Amniotic stem cell (primary cell): ENCODE results near the gene AOPEP.

Experiments used
- DNase-seq: peaks from one replicate; lab custom pipeline; 2025; lab: John Stamatoyannopoulos, UW

Gene AOPEP, protein sequence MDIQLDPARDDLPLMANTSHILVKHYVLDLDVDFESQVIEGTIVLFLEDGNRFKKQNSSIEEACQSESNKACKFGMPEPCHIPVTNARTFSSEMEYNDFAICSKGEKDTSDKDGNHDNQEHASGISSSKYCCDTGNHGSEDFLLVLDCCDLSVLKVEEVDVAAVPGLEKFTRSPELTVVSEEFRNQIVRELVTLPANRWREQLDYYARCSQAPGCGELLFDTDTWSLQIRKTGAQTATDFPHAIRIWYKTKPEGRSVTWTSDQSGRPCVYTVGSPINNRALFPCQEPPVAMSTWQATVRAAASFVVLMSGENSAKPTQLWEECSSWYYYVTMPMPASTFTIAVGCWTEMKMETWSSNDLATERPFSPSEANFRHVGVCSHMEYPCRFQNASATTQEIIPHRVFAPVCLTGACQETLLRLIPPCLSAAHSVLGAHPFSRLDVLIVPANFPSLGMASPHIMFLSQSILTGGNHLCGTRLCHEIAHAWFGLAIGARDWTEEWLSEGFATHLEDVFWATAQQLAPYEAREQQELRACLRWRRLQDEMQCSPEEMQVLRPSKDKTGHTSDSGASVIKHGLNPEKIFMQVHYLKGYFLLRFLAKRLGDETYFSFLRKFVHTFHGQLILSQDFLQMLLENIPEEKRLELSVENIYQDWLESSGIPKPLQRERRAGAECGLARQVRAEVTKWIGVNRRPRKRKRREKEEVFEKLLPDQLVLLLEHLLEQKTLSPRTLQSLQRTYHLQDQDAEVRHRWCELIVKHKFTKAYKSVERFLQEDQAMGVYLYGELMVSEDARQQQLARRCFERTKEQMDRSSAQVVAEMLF

DNA sequence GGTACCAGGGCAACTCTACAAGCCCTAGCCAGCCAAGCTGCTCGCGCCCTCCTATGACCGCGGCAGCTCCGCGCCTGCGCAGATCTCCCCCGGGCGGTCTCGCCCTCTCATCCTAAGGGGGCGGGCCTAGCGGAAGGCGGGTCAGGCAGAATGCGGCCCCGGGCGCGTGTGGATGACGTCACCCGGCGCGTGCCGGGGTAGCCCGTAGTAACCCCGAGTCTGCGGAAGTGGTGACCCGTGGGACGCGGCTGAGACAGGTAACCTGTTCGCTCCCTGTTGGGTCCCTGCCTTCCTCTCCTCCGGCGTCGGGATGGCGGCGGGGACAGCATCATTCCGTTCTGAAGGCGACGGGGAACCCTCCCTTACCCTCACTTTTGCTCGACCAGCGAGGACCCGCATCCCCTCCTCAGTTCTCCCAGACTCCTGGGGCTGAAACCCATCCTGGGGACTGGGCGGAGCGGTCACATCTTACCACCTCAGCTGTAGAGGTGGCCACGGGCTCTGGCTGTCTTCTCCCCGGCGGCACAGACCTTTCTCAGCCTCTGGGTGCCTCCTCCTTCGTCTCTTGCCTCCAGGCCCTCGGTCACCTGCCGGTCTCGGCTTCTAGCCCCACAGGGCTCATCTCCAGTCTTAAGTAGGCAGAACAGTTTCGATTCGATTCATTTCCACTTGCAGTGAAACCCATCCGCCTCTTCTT, at the start of gene AOPEP:
TSS of gene AOPEP (plus strand) at position 205 of the 697 bp plus-strand sequence. CDS start 33,085 bp downstream, outside the sequence.
- peak; percentile 85 for DNase-seq

DNA sequence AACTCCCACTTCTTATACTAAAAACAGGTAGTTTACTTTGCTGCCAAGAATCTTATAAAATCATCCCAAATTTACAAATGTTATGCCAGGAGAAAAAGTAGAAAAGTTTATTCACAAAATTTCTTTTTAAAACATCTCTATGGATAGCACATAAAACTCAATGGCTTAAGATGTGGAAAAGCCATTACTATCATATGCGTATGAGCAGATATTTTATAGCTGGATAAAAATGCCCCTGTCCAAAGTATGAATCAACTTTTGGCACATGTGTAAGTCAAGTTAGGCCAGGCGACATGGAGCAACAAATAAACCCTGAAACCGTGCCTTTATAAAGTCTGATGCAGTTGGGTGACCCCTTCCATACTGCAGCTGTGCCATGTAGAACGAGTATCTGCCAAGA, 48.6 kb upstream of the AOPEP start:
- no peak for DNase-seq

DNA sequence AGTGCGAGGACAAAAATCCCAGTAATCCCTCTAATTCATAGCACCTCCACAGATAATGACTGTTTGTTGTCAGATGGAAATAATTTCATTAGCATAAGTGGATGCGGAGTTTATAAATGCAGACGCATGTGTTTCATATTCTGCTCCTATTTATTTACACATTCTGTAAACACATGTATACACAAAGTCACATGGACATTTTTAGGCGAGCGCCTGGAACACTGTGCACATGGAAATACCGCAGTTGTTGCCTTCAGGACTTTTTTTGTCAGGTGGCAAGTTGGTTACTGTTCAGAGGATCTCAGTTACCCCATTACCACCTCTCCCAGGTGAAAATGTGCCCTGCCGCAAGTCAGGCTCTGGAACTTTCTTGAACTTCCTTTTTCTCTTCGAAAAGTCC, 46.9 kb upstream of the AOPEP start:
- no peak for DNase-seq

DNA sequence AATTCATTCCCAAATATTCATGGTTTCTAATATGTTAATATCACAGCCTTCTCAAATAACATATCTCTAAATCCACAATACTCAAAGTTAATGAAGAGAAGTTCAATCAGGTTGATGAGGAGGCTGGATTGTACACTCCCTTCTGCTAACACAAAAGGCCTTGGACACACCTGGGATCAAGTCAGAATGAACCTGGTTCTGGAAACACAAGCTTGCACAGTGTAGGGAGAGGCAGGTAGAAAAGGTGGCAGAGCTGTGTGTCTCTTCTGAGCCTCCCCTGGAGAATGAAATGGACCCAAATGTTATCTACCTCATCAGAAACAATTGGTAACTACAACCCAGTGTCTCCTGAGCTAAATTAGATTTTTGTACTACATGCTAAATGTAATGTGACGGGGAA, 46.5 kb upstream of the AOPEP start:
- no peak for DNase-seq

DNA sequence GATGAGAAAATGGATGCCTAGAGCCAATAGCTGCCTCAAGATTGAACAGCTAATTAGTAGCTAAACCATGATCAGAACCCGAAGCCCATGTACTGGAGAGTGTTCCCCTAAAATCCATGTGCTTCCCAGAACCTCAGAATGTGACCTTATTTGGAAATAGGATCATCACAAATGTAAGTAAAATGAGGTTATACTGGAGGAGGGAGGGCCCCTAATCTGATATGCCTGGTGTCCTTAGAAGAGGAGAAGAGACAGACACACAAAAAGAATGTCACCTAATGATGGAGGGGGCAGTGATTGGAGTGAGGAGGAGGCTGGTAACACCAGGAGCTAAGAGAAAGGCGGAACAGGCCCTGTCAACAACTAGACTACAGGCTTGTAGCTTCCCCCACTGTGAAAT, 45.9 kb upstream of the AOPEP start:
- no peak for DNase-seq

DNA sequence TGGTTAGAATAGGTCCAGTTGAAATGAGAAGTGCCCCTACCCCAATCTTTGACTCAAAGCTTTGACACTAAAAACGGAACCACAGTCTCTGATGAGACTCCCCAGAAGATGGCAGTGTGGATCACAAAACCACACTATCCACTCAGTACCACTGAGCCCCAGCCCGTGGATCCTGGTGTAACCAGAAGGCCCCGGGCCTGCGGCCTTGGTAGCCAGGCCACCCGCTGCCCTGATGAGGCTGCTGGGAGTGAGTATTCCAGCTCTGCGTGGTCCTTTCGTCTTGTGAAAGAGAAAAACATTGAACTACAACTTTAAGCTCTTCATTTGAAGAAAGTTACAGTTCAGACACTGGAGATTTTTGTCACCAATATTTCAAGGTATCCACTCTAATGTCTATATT, 45.0 kb upstream of the AOPEP start:
- DNase-seq, result peak; percentile 78

DNA sequence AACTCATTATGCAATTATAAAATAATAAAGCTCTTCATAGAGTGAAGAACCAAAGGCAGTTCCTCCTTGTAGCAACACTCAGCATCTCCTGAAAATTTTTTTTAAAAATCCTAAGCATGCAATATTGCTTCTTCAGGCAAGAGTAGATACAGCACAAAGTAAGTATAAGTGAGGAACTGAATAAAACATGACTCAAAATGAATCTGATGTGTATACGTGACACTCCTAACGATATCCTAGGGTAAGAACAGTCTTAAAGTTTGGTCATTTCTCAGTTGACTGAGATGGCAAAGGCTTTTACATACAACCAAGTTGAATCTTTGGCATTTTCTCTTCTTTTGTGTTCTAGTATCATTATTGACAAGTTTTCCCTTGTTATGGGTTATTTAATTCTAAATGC, 41.1 kb upstream of the AOPEP start:
- DNase-seq, result no peak

DNA sequence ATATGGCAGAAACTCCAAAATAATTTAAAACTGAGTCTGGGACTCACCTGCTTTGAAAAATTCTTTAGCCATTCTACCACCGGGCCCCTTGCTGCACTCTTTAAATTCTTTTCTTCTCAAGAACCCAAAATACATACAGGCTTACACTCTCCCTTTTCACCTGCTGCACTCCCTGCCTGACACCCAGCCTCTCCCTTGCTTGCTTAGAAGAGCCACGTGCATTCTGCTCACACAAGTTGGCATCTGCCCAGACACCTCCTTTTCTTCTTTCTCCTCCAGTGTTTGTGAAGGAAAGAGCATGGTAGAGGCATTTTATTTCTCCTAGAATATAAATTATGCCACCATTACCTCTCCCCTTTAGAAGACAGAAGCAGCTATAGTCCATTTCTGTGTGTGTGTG, 39.0 kb upstream of the AOPEP start:
- DNase-seq, result no peak

DNA sequence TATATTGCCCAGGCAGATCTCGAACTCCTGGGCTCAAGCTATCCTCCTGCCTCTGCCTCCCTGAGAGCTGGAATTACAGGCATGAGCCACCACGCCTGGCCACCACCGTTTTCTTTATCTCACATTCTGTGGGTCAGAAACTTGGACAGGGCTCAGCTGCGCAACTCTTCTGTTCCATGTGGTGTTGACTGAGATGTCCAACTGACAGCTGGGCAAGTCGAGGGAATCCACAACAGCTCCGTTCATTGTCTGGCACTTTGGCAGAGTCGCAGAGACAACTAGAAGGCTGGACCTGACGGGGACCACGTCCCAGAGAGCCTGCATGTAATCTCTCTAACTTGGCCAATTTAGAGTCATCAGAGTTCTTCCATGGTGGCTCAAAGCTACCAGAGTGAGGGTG, 36.2 kb upstream of the AOPEP start:
- DNase-seq, result no peak

DNA sequence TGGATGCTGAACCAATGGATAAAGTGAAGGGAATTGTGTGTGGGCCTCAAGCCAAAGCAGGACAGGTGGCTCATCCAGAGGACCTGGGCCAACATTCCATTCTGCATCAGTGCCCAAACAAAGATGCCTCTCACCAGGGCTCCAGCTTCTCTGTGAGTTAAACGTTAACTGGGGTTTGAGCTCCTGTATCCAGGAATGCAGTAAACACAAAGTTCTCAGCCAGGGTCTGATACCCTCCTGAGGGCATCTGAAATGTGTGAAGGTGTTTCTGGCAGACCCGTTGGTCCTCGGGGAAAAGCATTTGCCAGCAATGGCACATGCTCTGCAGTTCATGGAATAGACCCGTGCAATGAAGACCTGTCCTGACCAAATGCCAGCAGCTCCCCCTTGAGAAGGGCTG, 33.9 kb upstream of the AOPEP start:
- no peak for DNase-seq

DNA sequence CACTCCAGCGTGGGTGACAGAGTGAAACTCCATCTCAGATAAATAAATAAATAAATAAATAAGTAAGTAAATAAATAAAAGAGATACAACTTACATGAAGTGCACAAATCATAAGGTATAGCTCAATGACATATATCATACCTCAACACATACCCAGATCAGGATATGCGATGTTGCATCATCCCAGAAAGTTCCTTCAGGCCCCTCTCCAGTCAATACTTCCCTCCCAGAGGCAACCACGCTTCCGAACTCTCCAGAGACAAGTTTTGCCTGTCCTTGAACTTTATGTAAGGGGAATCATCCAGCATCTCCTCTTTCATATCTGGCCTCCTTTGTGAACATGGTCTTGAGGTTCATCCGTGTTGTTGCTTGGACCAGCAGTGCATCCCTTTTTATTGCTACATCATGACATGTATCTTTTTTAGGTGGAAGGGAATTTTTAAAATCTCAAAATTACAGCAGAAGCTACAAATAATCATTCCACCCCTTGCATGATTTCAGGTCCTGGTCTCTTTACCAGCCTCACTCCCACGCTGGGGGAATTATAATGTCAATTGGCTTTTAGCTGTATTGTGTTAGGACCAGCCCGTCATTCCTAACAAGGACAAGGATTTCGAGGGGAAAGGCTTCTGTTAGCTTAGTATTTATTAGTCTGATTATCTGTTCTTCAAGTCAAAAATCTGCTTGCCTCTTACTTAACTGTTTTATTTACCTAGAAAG, 32.9 kb upstream of the AOPEP start:
- DNase-seq, result no peak

DNA sequence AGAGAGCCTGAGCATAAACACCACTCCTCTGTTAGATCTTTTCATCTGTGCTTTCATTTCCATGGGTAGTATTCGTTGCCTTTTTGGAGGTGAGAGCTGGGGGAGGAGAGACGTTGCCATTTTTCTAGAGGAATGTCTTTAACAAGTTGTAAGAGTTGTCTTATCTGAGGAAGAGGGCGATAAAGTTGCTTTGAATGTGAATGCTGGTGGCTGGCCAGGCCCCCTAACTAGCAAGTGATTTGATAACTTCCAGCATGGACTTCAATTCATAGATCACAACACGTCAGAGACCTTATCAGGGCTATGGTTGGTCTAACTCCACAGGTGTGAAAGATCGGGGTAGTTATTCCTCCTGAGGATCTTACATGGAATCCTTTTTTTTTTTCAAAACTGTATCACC, 30.0 kb upstream of the AOPEP start:
- DNase-seq, result no peak

DNA sequence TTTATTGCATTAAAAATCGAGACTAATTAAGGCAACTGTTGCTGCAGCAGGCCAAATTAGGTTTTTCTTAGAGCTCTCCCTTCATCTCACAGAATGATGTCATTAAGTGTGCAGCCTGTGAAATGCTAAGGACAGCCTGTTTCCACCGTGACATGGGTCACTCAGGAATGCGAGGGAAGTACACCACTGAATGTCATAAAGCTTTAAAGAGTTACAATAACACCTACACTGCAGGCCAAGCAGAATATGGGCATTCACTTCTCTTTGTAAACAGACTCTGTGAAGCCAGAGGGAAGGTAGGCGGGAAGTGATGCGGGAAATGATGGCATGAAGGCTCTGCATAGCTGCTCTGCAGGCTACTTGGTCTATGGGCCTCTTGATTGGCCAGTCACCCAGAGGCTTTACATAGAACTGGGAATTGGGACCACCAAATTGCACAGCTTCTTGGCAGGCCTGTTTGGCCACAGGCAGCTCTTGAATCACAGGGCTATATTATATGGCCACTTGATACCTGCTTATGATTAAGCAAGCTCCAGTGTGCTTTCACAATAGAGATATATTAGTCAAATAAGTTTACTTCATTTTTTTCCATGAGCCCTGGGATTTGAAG, 28.4 kb upstream of the AOPEP start:
- DNase-seq, result no peak

DNA sequence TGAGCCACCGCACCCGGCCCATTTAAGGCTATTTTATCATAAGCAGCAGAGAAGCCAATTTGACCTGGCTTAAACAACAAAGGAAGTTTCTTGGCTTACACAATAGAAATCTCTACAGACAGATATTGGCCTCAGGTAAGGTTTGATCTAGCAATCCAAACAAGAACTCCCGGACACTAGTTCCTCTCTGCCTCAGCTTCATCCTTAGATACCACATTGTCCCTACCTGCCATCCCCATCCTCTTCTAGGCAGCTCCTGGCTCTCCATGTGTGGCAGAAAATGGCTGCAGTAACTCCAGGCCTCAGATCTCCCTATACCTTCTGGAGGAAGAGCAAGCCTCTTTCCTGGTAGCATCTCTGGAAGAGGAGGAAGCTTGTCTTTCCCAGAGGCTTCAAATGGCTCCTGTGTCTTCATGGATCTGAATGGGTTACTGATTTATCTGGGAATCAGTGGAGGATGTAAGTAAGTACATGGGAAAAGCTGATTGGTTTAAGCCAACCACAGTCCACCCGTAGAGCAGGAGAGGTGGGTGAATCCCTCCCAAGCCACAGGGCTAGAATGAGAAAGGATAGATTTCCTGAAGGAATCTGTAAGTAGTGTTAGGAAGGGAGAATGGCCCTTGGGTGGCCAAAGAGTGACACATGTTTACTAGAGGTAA, 26.7 kb upstream of the AOPEP start:
- no peak for DNase-seq

DNA sequence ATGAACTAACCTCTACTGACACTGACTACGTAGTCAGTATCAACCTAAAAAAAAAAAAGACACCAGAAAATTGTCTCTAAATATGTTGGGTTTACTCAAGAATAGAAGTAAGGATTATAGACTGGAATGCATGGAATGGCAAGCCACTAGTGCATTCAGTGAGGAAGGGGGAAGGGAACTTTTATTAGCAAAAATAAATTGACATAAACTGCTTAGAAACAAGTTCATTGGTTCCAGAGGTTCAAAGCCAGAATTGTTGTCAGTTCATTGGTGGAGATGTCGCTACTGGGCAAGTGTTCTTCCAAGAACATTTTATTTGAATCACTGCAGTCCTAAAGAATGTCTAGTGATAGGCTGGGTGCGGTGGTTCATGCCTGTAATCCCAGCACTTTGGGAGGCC, 26.1 kb upstream of the AOPEP start:
- no peak for DNase-seq

DNA sequence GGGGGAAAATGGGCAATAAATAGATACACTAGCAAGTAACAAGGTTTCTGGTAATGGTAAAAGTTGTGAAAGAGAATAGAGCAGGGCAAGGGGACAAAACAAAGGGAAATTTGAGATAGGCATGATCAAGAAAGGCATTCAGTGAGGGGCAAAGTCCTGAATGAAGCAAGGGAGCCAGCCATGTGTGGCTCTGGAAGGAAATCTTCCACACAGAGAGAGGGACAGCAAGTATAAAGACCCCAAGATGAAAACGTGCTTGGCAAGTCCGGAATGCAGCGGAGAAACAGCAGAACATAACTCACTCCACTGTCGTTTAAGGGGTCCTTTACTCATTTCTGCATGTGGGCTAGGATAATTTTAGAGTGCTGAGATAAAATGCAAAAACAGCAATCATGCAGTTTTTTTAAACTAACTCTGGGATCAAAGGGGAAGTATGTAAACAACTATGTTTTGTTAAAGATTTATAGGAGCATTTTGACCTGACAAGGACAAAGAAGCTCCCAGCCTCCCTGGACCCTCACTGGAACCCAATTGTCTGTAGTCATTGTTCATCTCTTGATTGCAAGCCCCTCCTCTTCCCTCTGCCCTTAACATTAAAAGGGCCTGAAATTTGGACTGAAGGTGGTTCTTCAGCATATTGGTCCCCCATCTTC, 22.9 kb upstream of the AOPEP start:
- DNase-seq, result no peak

DNA sequence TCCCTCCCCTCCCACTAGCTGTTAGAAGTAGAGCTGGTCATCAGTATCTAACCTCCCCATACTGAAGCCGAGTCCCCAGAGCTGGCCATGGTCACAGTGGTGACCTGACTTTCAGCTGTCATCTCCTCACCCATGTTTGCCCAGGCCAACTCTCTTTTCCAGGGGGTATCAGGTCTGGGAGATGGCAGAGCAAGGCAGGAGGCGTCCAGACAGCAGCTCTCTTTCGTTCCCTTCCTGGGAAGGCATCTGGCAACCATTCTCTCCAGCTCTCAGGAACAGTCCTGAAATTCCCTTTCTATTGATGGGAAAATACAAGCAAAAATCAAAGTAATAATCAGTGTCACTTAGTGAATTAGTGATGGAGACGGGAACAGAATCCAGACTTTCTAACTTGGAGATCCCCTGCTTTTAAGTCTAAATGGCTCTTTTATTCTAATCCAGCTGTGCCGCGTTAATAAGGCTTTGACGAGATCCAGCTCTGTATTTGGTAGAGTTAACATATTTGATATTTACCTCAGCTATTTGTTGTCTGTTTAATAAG, 21.3 kb upstream of the AOPEP start:
- DNase-seq, result no peak

DNA sequence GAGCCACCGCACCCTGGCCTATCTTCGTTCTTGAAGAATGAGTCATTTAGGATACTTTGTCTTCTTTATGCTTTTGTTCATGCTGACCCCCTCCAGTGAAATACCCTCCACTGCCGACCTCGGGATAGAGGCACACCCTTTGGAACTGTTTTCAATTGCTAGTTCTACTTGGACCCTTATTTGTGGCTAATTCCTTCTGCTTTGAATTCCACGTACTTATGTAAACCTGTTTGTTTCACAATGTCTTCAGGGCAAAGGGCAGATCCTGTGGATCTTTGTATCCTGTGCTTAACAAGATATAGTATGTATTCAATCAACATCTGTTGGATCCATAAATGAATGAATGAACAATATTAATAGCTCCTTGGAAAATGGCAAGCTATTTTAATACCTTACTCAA, 19.6 kb upstream of the AOPEP start:
- DNase-seq, result no peak

DNA sequence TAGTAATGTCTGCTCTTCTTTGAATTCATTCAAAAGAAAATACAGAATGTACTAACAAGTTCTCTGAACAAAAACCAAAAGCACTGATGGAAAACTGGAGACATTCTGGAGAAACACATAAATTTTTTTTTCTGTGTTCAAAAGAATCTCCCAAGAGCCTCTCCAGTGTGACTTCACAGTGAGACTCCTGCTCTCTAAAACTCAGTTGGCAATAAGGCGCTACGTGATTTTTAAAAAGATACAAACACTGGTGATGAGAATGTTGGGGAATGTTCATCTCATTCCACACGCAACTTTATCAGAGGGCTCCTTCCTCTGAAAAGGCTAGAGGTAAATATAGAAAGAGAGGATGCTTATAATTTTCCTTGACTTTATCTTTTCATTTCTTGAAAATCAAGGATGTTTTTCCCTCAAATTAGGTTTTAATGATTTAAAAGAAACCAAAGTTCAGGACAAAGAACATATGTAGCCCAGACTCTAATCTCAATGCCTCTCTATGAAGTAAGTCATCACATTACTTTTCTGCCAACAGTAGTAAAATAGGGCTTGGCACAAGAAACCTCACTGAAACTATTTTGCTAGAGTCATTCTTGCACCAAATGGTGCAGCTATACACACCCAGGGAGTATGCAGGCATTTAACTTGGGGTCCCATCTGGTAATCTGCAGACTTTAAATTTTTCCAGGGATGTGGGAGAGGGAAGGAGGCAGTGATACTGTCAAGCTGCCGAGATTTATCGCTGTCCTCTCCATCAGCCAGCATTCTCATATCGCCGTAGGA, 12.9 kb upstream of the AOPEP start:
- no peak for DNase-seq

DNA sequence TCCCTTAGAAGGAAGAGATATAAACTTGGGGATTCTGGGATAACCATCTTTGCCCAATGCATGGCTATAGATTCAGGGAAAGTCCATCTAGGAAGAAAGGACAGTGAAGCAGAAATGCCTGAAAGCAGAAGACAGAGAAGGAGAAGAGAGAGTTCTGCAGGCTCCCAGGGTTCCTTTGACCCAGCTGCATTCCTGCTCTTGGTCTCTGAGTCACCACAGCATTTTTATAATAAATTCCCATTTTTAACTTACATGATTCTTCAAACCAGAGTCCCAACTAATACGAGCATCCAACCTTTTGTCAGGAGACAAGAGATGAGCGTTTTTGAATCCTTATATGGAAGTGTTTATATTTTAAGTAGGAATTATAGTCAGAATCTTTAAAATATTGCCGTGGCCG, 12.0 kb upstream of the AOPEP start:
- no peak for DNase-seq
